Loucy (cell line): ENCODE measurements around the gene NKX1-1.

Experiments
- H2AFZ ChIP-seq: fragments of 200-600 bp; sonication (generic); 2 replicates; pipeline ENCODE4 v1.6.0; 2016; ENCODE audit warnings: antibody characterized with exemption, mild to moderate bottlenecking, low read length, moderate library complexity
- H3F3A ChIP-seq: fragments of 200-600 bp; 2 replicates; pipeline ENCODE4 v1.6.0; 2016; ENCODE audit warnings: antibody characterized with exemption, low read depth, mild to moderate bottlenecking
- H3K27me3 ChIP-seq: fragments of 200-600 bp; sonication (generic); 2 replicates; pipeline ENCODE4 v1.6.1; 2014; ENCODE audit warnings: low read length, mild to moderate bottlenecking; ENCODE audit not compliant: insufficient read depth, poor library complexity, severe bottlenecking
- H3K36me3 ChIP-seq: fragments of 200-600 bp; sonication (generic); 2 replicates; pipeline ENCODE4 v1.6.1; 2016; ENCODE audit warnings: low read length; ENCODE audit not compliant: insufficient read depth
- H3K4me1 ChIP-seq: fragments of 200-600 bp; sonication (generic); 2 replicates; pipeline ENCODE4 v1.5.1; 2014; ENCODE audit warnings: low read length, mild to moderate bottlenecking; ENCODE audit not compliant: insufficient read depth, poor library complexity, severe bottlenecking
- H3K4me2 ChIP-seq: fragments of 200-600 bp; sonication (generic); 2 replicates; pipeline ENCODE4 v1.6.0; 2014; ENCODE audit warnings: antibody characterized with exemption, low read length, low read depth, mild to moderate bottlenecking; ENCODE audit not compliant: poor library complexity, severe bottlenecking
- H3K4me3 ChIP-seq: fragments of 200-600 bp; sonication (generic); 2 replicates; pipeline ENCODE4 v1.5.1; 2014; ENCODE audit warnings: low read length, mild to moderate bottlenecking, mixed read lengths; ENCODE audit not compliant: poor library complexity, severe bottlenecking
- H3K79me2 ChIP-seq: fragments of 200-600 bp; sonication (generic); 2 replicates; pipeline ENCODE4 v1.6.1; 2014; ENCODE audit warnings: low read length; ENCODE audit not compliant: insufficient read depth
- H3K9ac ChIP-seq: fragments of 200-600 bp; sonication (generic); 2 replicates; pipeline ENCODE4 v1.6.0; 2014; ENCODE audit warnings: mild to moderate bottlenecking, low read depth, low read length, moderate library complexity; ENCODE audit not compliant: poor library complexity, severe bottlenecking
- H3K9me2 ChIP-seq: fragments of 200-600 bp; sonication (generic); replicated peaks from 2 replicates; pipeline ENCODE4 v1.6.1; 2016; ENCODE audit warnings: low read depth, low read length, mixed read lengths
- H3K9me3 ChIP-seq: fragments of 200-600 bp; sonication (generic); 2 replicates; pipeline ENCODE4 v1.6.1; 2014; ENCODE audit warnings: mild to moderate bottlenecking, antibody characterized with exemption, low read length, low read depth; ENCODE audit not compliant: insufficient read depth
- H4K20me1 ChIP-seq: fragments of 200-600 bp; sonication (generic); 2 replicates; pipeline ENCODE4 v1.6.0; 2014; ENCODE audit warnings: antibody characterized with exemption, low read length, mild to moderate bottlenecking; ENCODE audit not compliant: insufficient read depth, poor library complexity, severe bottlenecking
- CTCF ChIP-seq: fragments of 200-600 bp; sonication (generic); conservative IDR thresholded peaks from 2 replicates; pipeline ENCODE4 v1.5.1; 2014; ENCODE audit warnings: mild to moderate bottlenecking, antibody characterized with exemption, low read length
- EZH2phosphoT487 ChIP-seq: fragments of 200-600 bp; IDR thresholded peaks from 2 replicates; pipeline ENCODE4 v1.6.1; 2018; ENCODE audit warnings: antibody characterized with exemption, mild to moderate bottlenecking, moderate library complexity, borderline replicate concordance

NKX1-1 gene

GRCh38 chr4:1411436-1412375 is 5.5 kb upstream of the NKX1-1 start:
- Histone ChIP-seq H3K9me2 (no peaks in the 10 kb centered on the region), H2AFZ (no peak overlapping the region), H3K9me3 (no peaks in the 10 kb centered on the region; the same call in 1 of the 2 replicates), H3K27me3 (no peaks in the 10 kb centered on the region), H3K4me1 (no peaks in the 10 kb centered on the region), H3K79me2 (no peaks in the 10 kb centered on the region), H4K20me1 (no peaks in the 10 kb centered on the region), H3K4me3 (no peak overlapping the region), H3K4me2 (no peak overlapping the region), H3F3A (no peaks in the 10 kb centered on the region), H3K36me3 (no peaks in the 10 kb centered on the region), H3K9ac (no peak overlapping the region)
- TF ChIP-seq EZH2phosphoT487, result no peak
- no peak for TF ChIP-seq CTCF

- no peaks in the 10 kb centered on the region for H3K9me2 ChIP-seq
- H3F3A ChIP-seq, result no peaks in the 10 kb centered on the region
- no peak overlapping the region for H3K4me3 ChIP-seq
- no peaks in the 10 kb centered on the region; the same call in 1 of the 2 replicates for H3K9me3 ChIP-seq
- H3K27me3 ChIP-seq, result no peaks in the 10 kb centered on the region
- no peaks in the 10 kb centered on the region for H4K20me1 ChIP-seq
- no peak overlapping the region for H3K9ac ChIP-seq
- no peaks in the 10 kb centered on the region for H3K36me3 ChIP-seq
- H2AFZ ChIP-seq, result no peak overlapping the region
- no peak overlapping the region for H3K4me2 ChIP-seq
- no peaks in the 10 kb centered on the region for H3K4me1 ChIP-seq
- TF ChIP-seq EZH2phosphoT487, result no peak
- no peak for TF ChIP-seq CTCF
- no peaks in the 10 kb centered on the region for H3K79me2 ChIP-seq
Measured at GRCh38 chr4:1410491-1411325, 4.5 kb upstream of the NKX1-1 start.

GRCh38 chr4:1409491-1410425 is 3.5 kb upstream of the NKX1-1 start:
- peaks cover 4% of the 10 kb centered on the region; the same call in 1 of the 2 replicates for H3K9me3 ChIP-seq
- no peaks in the 10 kb centered on the region for H3K9me2 ChIP-seq
- TF ChIP-seq CTCF, result no peak
- TF ChIP-seq EZH2phosphoT487, result no peak

More at GRCh38 chr4:1409491-1410425, 3.5 kb upstream of the NKX1-1 start:
- Histone ChIP-seq H2AFZ (no peak overlapping the region), H3K9ac (no peak overlapping the region), H3K4me2 (no peak overlapping the region), H3F3A (no peaks in the 10 kb centered on the region), H4K20me1 (no peaks in the 10 kb centered on the region), H3K4me1 (no peaks in the 10 kb centered on the region), H3K79me2 (no peaks in the 10 kb centered on the region), H3K36me3 (no peaks in the 10 kb centered on the region), H3K27me3 (no peaks in the 10 kb centered on the region), H3K4me3 (no peak overlapping the region)
